ENCODE results near the gene MTHFD2. TPM values are rescaled to one million over a fixed set of nuclear protein-coding genes. Genes with fewer than 3 reads are reported as not detected.

MTHFD2 gene
- total and polyA plus RNA-seq, 2 of the 8 experiments (the other 6 are each of a cell fraction or from before 2014, with no cell fraction given) = 99.5 to 291 TPM

DNA sequence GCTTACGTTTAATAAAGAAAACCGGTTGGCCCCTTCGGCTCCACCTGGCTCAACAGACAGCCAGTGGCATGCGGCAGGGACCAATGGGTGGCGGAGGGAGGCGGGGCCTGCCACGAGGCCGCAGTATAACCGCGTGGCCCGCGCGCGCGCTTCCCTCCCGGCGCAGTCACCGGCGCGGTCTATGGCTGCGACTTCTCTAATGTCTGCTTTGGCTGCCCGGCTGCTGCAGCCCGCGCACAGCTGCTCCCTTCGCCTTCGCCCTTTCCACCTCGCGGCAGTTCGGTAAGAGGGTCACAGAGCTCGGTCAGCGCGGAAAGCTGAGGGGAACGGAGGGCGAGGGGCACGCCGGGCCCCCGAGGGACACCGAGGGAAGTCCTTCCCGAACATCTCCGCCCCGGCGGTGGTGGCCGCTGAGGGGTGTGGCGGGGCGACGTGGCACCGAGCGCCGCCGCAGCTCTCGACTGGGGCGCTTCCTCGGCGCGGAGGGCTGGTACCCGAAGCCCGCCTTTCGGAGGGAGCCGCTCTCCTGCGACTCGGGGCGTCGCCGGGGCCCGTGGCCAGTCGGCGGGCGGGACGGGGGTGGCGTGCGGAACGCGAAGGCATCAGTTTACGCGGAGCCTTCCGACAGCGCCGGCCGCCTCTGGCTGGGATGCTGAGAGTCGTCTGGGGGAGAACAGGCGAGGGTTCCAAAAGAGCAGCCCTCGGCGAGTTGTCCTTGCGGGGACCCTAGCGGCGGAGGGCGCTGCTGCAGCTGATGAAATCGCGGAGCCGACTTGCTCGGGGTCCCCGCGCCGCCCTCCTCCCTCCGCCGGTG, at the start of gene MTHFD2 (continued):
- TF ChIP-seq RXRA (IDR thresholded peaks at IDR 0.05; ENCODE audit: insufficient read depth, low read depth, low read length) (no peak), POLR2AphosphoS5 (IDR thresholded peaks at IDR 0.05; ENCODE audit: low read depth, low read length) (peak; percentile 97), YY1 (IDR thresholded peaks at IDR 0.05; ENCODE audit: low read depth, low read length) (peak; percentile 42; the same call in 1 of the 2 replicates), SIN3A (conservative IDR thresholded peaks at IDR 0.05 in 1 of 2, IDR thresholded peaks at IDR 0.05 in 1 of 2; ENCODE audit: low read depth in 1 of 2, low read length in 2 of 2) (peak in 1 of 2 experiments; percentile 58; a peak in 2 of 4 replicates), SP1 (IDR thresholded peaks at IDR 0.05; ENCODE audit: low read depth, low read length) (peak; percentile 94), GTF2F1 (IDR thresholded peaks at IDR 0.05; ENCODE audit: borderline replicate concordance, low read depth, low read length) (peak; percentile 95), TAF7 (optimal IDR thresholded peaks at IDR 0.05; ENCODE audit: borderline replicate concordance, low read depth, low read length) (peak; percentile 97), ZNF274 (IDR thresholded peaks at IDR 0.05; ENCODE audit: borderline replicate concordance, extremely low read depth, low read length) (no peak), EGR1 (IDR thresholded peaks at IDR 0.05; ENCODE audit: borderline replicate concordance, low read depth, low read length) (0 out of 2 replicates have a peak, but pooled peaks have one; percentile 2), RAD21 (IDR thresholded peaks at IDR 0.05 in 1 of 2, conservative IDR thresholded peaks at IDR 0.05 in 1 of 2; ENCODE audit: low read depth in 2 of 2, low read length in 2 of 2) (peak; percentile 26 to 45), CHD2 (IDR thresholded peaks at IDR 0.05; ENCODE audit: low read length) (peak; percentile 77), NRF1 (IDR thresholded peaks at IDR 0.05; ENCODE audit: low read depth, low read length) (peak; percentile 8; the same call in 1 of the 2 replicates), TAF1 (IDR thresholded peaks at IDR 0.05; ENCODE audit: low read depth, low read length) (peak; percentile 95), CHD1 (IDR thresholded peaks at IDR 0.05; ENCODE audit: low read depth, low read length) (peak; percentile 69; the same call in 1 of the 2 replicates), BACH1 (IDR thresholded peaks at IDR 0.05; ENCODE audit: low read length) (0 out of 2 replicates have a peak, but pooled peaks have one; percentile 36), GABPA (IDR thresholded peaks at IDR 0.05; ENCODE audit: borderline replicate concordance, insufficient read depth, low read length) (0 out of 2 replicates have a peak, but pooled peaks have one; percentile 13)
- TF ChIP-seq, protein P1, sequence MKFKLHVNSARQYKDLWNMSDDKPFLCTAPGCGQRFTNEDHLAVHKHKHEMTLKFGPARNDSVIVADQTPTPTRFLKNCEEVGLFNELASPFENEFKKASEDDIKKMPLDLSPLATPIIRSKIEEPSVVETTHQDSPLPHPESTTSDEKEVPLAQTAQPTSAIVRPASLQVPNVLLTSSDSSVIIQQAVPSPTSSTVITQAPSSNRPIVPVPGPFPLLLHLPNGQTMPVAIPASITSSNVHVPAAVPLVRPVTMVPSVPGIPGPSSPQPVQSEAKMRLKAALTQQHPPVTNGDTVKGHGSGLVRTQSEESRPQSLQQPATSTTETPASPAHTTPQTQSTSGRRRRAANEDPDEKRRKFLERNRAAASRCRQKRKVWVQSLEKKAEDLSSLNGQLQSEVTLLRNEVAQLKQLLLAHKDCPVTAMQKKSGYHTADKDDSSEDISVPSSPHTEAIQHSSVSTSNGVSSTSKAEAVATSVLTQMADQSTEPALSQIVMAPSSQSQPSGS (IDR thresholded peaks at IDR 0.05; ENCODE audit: low read length) = peak; percentile 70
- TF ChIP-seq, protein P2, sequence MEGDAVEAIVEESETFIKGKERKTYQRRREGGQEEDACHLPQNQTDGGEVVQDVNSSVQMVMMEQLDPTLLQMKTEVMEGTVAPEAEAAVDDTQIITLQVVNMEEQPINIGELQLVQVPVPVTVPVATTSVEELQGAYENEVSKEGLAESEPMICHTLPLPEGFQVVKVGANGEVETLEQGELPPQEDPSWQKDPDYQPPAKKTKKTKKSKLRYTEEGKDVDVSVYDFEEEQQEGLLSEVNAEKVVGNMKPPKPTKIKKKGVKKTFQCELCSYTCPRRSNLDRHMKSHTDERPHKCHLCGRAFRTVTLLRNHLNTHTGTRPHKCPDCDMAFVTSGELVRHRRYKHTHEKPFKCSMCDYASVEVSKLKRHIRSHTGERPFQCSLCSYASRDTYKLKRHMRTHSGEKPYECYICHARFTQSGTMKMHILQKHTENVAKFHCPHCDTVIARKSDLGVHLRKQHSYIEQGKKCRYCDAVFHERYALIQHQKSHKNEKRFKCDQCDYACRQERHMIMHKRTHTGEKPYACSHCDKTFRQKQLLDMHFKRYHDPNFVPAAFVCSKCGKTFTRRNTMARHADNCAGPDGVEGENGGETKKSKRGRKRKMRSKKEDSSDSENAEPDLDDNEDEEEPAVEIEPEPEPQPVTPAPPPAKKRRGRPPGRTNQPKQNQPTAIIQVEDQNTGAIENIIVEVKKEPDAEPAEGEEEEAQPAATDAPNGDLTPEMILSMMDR (IDR thresholded peaks at IDR 0.05; ENCODE audit: control extremely low read depth in 1 of 3, insufficient read depth in 1 of 3, low read depth in 1 of 3, low read length in 3 of 3) = peak; percentile 56 to 81 (median 76)
